ENCODE data around the gene ZMYND19.
"Not testable (repeated sequence)": the region's sequence is repeated elsewhere in the genome, so short reads cannot be mapped to it uniquely, and the experiment has no call there.

The ZMYND19 gene

DNA sequence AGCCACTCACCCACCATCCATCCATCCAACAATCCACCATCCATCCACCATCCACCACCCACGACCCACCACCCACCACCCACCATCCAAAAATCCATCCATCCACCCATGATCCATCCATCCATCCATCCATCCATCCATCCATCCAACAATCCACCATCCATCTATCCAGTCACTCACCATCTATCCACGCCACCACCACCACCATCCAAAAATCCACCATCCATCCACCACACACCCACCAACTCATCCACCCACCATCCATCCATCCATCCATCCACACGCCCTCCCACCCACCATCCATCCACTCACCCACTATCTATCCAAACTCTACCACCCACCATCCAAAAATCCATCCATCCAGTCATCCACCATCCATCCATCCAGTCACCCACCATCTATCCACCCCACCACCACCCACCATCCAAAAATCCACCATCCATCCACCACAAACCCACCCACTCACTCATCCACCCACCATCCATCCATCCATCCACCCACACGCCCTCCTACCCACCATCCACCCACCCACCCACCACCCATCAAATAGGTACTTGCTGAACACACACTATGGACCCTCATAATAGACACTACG lies 20.6 kb downstream of the ZMYND19 start:
- TF ChIP-seq, protein P1, sequence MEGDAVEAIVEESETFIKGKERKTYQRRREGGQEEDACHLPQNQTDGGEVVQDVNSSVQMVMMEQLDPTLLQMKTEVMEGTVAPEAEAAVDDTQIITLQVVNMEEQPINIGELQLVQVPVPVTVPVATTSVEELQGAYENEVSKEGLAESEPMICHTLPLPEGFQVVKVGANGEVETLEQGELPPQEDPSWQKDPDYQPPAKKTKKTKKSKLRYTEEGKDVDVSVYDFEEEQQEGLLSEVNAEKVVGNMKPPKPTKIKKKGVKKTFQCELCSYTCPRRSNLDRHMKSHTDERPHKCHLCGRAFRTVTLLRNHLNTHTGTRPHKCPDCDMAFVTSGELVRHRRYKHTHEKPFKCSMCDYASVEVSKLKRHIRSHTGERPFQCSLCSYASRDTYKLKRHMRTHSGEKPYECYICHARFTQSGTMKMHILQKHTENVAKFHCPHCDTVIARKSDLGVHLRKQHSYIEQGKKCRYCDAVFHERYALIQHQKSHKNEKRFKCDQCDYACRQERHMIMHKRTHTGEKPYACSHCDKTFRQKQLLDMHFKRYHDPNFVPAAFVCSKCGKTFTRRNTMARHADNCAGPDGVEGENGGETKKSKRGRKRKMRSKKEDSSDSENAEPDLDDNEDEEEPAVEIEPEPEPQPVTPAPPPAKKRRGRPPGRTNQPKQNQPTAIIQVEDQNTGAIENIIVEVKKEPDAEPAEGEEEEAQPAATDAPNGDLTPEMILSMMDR (IDR thresholded peaks at IDR 0.05): no peak
- DNase-seq (ENCODE audit: low spot score): no peak
- Histone ChIP-seq H3K4me3 (no peak overlapping the region), H3K27ac (no peak overlapping the region)

- H3K27ac ChIP-seq; H3K4me3 ChIP-seq; DNase-seq (ENCODE audit: low spot score): not testable (repeated sequence)
Measured at GRCh38 chr9:137568445-137568844, 21.9 kb downstream of the ZMYND19 start.

GRCh38 chr9:137564817-137565411 lies 25.4 kb downstream of the ZMYND19 start:
- DNase-seq (ENCODE audit: low spot score): no peak
- Histone ChIP-seq H3K27ac (no peak overlapping the region), H3K4me3 (no peak overlapping the region)
- TF ChIP-seq, protein P1 (IDR thresholded peaks at IDR 0.05): no peak

DNA sequence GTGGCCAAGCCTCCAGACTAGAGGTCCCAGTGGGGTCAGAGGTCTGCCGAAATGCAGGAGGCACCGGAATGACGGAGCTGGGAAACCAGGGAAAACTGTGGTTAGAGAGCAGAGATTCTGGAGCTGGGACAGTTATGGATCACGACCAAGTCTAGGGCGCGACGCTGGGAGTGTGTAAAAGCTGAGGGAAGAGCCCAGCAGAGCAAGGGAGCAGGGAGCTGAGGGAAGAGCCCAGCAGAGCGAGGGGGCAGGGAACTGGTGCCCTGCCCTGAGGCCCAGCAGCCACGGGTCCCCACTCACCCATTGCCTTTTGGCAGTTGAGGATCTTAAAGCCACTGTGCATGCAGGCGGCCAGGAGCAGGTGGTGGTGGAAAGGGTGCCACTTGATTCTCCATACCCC lies 26.2 kb downstream of the ZMYND19 start:
- TF ChIP-seq, protein P1 (IDR thresholded peaks at IDR 0.05): no peak
- Histone ChIP-seq H3K27ac (no peak overlapping the region), H3K4me3 (no peak overlapping the region)
- no peak for DNase-seq (ENCODE audit: low spot score)

DNA sequence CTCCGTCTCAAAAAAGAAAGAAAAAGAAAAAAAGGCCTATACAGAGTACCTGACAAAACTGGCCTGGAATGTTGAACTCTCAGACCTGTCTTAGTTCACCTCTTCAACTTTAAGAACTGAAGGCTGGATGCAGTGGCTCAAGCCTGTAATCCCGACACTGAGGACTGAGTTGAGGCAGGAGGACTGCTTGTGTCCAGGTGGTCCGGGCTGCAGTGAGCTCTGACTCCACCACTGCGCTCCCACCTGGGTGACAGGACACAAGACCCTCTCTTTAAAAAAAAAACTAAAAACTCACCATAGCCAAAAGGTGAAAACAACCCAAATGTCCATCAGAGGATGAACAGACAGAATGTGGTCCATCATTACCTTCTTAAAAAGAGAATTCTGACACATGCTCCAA lies 32.2 kb downstream of the ZMYND19 start:
- DNase-seq (ENCODE audit: low spot score): no peak
- H3K4me3 ChIP-seq: no peak overlapping the region

DNA sequence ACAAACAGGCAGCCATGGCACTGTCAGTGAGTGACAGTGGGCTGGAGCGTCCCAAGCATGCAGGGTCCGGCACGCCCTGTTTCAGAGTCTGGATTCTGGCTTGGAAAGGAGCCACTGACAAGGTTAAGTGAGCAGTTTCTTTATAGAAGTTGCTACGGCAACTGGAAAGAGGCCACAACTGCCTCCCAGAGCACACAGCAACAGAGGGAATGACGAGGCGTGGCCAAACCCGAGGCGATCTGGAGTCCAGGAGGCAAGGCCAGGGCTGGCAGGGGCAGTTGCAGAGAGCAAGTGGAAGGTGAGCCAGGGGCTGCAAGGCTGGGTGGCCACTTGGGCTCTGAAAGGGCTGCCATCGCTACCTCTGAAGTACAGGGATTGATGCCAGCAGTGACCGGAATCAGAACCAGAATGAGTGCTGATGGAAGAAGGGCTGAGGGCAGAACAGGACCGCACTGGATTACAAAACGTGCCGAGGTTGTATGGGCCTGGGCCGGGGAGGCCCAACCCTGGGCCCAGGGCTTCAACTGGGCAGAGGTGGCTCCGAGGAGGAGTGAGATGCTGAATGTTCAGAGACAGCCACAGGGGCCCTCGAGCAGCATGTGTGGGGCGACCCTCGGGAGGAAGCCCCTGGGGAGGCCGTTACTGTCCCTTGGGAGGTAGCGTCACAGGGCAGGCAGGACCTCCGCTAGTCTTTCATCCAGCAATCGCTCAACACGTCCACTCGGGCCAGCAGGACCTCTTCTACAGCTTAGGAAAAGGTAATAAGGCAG lies 34.1 kb downstream of the ZMYND19 start:
- no peak overlapping the region for H3K27ac ChIP-seq
- TF ChIP-seq, protein P1 (IDR thresholded peaks at IDR 0.05): no peak
- no peak overlapping the region for H3K4me3 ChIP-seq
- DNase-seq (ENCODE audit: low spot score): no peak

More for the DNA sequence above, 32.2 kb downstream of the ZMYND19 start:
- TF ChIP-seq, protein P1 (IDR thresholded peaks at IDR 0.05): no peak
- no peak overlapping the region for H3K27ac ChIP-seq

DNA sequence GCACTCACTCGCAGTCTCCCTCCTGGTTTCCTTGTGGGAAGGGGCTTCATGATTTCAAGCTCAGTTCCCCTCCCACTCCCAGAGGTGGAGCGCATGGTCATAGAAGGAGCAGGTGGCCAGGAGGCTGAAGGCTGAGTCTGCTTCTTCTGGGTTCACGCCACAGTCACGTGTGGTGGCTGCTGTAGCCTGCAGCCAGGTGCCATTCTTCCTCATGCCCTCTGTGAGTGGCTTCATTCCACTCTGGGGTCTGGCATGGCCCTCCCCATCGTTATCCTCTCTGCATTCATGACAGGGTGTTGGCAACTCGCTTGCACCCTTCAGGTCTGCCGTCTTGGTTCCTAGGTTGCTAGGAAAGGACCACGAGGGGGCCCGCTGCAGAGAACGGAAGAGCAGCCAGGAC lies 35.1 kb downstream of the ZMYND19 start:
- no peak overlapping the region for H3K27ac ChIP-seq
- no peak for DNase-seq (ENCODE audit: low spot score)
- TF ChIP-seq, protein P1 (IDR thresholded peaks at IDR 0.05): no peak
- no peak overlapping the region for H3K4me3 ChIP-seq

Measured in coronary artery (tissue), 2 donors.